Stimulated activated CD8-positive, alpha-beta memory T cell treated with anti-CD3 and anti-CD28 coated beads, Interleukin-12 subunit alpha, Interleukin-12 subunit beta, amount 100 ng/mL, for 24 hours (primary cell): ENCODE results near the gene LSM3.
"Not testable (repeated sequence)": the region's sequence is repeated elsewhere in the genome, so short reads cannot be mapped to it uniquely, and the experiment has no call there.

Experiments used
- DNase-seq: peaks from one replicate; pipeline ENCODE4 v3.0.0-alpha.2; 2020; ENCODE audit errors: extremely low read depth

Gene LSM3

DNA sequence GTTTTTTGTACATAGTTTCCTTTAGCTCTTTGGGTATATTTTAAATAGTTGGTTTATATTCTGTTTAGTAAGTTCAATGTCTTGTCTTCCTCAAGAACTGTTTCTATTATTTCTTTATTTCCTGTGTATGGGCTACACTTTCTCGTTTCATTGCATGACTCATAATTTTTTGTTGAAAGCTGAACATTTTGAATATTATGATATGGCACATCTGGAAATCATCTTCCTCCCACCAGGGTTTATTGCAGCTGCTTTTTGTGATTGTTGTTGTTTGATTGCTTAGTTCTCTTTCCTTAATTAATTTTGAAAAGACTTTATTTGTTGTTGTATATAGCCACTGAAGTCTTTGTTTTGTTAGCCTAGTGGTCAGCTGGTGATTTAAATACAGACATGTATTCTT, 43.8 kb downstream of the LSM3 start:
- no peak for DNase-seq

DNA sequence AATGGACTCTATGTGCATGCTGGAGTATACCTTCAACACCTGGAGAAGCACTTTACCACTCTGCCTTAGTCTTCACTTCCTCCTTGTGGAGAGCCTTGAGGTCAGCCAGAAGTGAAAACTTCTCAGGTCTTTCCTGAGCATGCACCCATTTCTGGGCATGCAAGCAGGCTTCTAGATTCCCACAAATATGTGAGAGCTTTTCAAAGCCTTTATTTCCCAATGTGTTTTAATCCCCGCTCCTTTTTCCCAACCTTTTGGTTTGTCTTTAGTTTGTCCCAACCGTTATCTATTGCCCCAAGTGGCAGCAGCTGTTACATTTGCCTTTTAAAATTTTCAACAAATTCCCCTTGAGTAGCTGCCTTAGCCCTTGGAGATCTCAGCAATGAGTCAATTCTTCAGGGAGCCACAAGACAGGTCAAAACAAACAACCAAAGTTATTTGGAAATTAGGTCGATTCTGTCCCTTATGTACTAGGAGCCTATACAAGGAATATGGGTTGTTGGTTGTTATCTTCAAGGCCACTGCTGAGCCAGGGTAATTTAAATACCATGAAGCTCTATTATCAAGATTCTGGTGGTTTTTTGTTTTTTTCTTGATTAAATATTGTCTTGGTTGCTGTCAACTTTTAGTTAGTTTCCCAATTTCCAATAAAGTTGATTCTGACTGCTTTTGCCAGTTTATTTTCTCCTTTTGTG, 44.4 kb downstream of the LSM3 start:
- DNase-seq: no peak

DNA sequence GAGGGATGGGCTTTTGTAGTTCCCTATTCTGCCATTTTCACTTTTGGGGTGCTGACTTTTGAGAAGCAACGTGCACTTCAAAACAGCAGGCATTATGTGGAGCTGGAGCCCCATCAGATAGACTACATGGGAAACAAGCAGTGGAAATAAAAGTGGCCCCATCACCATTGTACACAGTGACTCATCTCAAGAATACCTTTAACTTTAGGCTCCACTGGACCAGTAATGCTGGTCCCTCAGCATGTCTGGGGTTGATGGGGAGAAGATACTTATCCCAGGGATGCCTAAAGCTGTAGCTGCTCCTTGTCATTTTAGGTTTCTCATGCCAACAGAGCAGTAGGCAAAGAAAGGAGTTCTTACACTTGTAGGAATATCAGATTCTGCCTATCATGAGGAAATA, 45.0 kb downstream of the LSM3 start:
- no peak for DNase-seq

DNA sequence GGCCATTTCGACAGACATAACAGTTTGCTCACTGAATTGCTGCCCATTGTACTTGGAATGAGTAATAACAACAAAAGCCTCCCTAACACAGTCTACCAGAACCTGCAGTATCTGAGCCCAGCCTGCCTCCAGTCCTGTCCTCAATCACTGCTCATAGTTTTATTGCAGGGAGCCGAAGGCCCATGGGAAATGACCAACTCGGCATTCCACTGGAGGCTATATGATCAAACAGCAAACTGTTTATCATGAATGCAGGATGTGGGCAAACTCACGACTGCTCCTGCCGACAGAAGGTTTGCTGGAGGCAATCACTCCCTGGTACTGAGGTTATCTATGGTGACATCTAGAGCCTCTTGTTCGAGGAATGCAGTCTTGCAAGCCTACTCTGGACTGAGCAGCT, 46.3 kb downstream of the LSM3 start:
- DNase-seq: no peak

DNA sequence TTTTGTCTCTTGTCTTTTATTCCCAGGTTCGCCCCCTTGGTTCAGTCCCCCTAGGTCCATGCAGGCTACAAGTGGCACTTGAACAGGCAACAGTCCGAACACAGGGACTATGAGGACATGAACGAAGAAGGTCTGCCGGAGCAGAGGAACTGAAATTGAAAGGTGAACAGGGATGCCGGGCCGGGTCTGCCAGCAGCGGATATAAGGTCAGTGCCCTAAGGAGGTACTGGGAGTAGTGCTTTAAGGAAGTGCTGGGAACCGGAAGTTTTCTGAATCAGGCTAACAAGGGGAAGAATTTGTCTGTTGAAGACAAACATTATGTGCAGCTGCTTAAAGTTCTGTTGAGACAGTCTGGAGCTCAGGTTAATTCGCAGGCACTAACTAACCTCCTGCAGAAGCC, 46.8 kb downstream of the LSM3 start:
- no peak for DNase-seq

DNA sequence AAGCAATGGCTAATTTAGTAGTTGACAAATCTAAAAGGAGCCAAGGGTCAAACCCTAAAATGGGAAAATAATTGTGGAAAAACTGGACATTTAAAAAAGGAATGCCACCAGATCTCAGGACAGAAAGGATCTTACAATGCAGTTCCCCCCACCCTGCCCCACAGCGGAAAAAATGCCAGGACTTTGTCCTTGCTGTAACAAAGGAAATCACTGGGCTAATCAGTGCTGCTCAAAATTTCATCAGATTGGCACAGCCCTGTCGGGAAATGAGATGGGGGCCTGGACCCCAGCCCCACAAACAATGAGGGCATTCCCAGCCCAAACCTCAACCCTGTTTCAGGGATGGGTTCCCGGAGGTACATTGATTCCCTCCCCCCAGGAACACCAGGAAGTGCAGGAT, 47.7 kb downstream of the LSM3 start:
- DNase-seq: not testable (repeated sequence)

DNA sequence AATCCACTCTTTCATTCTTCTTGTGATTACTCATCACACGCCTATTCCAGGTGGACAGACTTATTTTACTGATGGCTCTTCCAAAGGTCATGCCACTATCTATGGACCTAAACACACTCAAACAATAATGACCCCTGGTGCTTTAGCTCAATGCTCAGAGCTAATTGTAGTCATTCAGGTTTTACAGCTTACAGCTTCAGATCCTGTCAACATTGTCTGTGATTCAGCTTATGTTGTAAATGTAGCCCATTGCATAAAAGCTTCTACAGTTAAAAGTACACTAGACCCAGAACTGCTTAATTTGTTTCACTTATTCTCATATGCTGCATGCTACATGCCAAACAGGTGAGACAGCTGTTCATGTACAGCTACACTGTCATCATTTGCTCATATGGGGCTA, 49.2 kb downstream of the LSM3 start:
- DNase-seq: no peak

DNA sequence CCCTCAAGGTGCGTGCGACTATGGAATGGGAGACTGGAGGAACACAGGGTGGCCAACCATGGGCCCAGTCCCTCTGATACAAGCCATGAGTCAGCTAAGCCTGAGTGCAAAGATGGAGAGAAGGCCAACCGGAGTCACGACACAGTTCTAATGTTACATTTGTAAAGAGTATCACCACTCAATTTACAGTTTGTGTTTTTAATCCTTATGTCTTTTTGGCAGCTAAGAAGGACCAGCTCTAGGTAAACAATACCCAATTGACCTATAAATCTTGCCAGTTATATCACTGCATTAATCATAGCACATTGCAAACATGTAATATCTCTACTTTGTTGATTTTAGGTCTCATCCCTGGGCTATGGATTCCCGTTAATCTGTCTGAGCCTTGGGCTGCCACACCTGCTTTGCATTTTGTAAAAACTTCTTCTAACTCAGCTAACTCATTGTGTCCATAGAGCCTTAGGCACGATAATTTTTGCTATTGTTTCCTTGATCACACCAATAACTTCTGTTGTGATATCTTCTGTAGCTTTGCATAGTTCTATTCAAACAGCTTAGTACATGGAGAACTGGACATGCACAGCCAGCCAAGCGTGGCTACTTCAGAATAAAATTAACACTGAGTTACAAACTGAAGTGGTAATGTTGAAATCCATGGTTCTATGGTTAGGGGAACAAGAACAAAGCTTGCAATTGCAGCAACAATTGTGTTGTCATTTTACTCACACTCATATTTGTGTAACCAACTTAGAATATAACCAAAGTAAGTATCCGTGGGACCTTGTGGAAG, 50.3 kb downstream of the LSM3 start:
- DNase-seq: no peak

DNA sequence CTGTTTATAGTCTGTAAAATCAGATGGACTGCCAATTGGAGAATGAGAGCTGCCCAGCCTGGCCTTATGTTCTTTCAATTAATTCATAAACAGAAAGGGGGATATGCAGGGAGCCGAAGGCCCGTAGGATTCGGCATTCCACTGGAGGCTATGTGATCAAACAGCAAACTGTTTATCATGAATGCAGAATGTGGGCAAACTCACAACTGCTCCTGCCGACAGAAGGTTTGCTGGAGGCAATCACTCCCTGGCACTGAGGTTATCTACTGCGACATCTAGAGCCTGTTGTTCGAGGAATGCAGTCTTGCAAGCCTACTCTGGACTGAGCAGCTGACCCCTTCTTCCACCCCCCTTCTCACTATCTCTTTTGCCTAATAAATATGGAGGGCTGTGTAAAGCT, 51.1 kb downstream of the LSM3 start:
- DNase-seq: not testable (repeated sequence)

DNA sequence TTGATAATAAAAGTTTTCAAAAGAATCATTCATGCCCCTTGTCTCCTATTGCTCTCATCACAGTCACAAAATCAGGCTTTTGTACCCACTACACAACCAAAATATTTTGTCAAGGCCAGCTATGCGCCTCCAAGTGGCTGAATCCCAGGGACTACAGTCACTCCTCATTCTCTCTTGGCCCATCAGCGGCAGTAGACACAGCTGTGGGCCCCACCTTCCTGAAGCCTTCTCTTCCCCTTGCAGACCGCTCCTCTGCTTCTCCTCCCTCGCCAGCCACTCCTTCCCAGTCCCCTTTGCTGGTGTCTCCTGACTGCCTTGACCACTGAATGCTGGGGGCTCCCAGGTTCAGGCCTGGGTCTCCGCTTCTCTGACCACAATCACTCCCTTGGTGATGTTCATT, 52.1 kb downstream of the LSM3 start:
- DNase-seq: no peak

DNA sequence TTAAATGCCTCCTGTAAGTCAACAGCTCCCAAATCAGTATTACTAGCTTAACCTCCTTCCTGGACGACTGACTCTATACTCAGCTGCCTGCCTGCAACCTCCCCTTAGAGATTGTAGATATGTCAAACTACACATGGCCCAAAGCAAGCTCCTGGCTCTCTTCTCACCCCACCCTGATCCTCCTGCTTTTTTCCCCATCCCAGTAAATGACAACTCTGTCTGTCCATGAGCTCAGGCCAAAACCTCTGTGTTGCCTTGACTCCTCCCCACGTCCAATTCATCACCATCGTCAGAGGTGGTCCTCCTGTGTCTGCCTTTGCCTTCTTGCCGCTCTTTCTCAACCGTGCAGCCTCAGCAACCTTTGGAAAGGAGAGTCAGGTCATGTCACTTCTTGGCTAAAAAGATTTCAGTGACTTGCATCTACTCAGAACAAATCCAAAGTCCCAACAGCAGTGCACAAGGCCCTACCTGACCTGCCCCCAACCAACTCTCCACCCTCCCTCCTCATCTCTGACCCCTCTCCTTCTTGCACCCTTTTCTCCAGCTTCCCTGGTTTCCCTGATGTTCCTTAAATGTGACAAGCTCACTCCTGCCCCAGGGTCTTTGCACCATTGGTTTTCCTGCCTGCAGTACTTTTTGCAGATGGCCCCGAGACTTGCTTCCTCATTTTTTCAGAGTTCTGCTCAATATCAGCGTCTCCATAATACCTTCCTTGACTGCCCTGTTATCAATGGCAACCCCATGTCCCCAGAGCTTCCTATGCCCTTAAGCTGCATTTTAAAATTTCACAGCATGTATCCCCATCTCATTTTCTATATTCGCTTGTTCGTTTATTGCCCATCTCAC, 52.8 kb downstream of the LSM3 start:
- no peak for DNase-seq

DNA sequence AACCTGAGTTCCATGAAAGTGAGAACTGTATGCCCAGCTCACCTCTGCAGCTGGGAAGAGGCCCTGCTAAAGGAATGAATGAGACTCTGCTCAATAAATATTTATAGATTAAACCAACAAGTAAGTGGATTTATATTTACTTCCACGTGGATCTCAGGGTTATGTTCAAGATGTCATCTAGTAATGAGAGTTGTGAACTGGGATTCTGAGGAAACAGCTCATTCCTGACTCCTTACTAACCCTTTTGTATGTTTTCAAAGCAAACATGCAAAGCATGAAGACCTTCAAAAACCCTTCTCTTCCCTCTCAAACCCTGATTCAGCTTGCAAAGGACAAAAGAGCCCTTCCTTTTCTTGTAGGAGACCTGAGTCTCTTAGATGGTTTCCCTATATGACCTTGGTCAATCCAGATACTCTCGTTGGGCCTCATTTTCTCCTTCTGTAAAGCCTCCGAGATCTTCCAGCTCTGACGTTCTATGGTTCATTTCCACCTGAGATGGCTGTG, 53.4 kb downstream of the LSM3 start:
- DNase-seq: no peak

DNA sequence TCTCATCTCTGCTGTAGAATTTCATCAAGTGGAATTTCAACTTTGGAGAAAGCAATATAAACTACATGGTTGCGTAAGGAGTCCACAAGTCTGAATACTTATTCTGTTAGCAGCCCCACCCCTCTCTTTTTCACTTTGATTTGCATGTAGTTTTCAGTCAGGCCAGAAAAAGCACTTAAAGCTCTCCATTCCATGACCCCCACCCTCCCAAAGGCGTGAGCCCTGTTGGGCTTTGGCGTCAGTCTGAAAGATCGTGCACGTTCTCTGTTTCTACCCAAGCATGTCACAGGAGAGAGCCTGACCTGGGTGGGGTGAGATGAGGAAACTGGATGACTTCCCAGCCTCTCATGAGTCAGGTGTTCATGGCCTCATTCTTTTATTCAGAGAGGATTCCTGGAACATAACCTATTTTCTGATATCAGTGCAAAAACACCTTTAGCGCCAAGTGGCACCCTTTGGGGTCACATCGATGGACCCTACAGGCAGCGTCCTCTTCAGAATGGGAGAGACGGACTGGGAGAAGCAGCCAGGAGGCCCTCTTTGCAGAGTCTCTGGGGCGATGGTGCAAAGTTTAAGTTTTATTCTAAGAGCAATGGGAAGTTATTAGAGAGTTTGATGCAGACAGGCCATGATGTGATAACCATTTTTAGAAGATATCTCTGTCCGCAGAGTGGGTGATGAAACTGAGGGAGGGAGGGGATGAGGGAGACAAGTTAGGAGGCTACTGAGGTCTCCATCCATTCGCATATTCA, 55.8 kb downstream of the LSM3 start:
- DNase-seq: no peak

DNA sequence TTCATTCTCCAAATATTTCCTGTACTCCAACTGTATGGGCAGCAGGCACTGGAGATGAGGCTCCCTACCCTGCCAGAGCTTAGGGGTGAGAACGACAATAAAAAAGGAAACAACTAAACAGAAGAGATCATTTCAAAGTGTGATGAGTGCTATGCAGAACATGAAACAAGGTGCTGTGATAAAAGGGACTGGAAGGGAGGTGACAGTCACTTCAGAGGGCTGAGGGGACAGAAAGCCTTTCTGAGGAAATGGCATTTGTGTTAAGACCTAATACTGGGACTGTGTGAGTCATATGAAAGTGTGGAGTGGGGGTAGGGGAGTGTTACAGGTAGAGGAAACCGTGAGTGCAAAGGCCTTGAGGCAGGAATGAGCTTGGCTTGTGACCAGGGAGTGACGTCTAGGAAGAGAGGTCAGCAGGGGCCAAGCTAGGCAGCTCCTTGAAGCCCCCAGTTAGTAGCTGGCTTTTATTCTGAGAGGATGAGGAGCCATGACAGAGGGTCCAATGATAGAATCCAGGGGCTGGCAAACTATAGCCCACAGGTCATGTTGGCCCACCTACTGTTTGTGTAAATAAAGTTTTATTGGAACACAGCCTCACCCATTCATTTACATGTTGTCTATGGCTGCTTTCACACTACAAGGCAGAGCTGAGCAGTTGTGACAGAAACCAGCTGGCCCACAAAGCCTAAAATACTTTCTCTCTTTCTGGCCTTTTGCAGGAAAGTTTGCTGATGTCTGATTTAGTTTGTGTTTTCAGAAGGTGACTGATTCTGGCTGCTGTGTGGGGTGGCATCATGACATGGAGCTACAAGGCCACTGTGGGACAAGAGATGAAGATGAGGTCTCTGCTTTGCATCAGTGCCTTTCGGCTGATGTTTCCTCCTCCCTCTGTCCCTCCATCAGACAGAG, 56.6 kb downstream of the LSM3 start:
- DNase-seq: no peak

DNA sequence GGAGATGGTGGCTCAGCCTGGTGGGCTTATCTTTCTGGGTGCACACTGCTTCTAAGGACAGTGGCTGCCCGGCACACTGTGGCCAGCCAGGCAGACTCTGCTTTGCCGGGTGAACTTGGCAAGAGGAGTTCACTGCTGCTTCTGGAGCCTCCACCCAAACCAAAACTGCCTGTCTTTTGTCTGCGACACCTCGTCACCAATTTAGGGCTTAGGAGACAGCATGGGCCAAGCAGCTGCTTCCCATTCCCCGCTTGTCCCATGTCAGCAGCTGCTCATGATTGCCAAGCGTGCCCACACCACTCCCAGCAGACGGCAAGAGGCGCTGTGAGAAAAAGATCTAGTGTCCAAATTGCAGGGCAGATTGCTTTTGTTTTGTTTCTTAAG, 57.3 kb downstream of the LSM3 start:
- no peak for DNase-seq

DNA sequence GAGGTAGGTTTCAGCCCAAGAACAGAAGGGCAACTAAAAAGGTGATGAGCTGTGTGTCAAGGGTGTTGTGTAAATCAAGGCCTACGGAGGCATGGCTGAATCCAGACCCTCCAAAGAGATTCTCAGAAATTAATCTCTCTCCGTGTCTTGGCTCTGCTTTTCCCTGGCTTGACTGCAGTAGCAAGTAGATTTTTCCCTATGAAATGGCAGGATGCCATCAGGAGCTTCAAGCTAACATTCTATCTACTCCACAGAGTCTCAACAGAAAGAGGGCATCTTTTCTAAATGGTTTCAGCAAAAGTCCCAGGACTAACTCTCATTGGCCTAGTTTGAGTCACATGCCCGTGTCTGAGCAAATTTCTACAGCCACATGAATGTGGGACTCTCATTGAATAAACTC, 58.3 kb downstream of the LSM3 start:
- no peak for DNase-seq

DNA sequence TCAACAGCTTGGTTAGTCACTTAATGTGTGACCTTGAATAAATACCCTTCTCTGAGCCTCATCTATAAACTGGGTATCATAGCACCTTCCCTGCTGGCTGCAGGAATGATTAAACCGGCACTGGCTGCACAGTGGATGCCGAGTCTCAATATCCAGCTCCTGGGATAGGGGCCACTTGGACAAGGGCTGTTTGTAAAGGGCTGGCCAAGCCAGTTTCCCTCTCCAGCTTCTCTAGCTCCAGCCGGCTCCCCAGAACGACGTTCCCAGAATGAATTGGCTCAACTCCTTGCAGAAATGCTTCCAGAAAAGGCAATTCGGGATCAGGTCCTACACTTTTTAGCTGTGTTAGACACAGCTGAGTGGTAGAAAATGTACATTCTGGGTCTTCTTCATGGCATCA, 58.8 kb downstream of the LSM3 start:
- DNase-seq: no peak

DNA sequence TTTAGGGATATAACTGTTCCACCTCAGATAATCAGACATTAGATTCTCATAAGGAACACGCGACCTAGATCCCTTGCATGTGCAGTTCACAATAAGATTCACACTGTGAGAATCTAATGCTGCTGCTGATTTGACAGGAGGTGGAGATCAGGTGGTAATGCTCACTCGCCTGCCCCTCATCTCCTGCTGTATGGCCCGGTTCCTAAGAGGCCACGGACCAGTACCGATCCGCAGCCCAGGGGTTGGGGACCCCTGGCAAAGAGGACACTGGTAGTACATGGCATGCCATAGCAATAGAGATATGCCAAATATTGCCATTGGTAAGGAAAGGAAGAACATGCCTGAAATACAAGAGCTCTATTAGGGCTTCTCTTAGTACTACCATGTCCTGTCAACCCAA, 59.7 kb downstream of the LSM3 start:
- DNase-seq: no peak

DNA sequence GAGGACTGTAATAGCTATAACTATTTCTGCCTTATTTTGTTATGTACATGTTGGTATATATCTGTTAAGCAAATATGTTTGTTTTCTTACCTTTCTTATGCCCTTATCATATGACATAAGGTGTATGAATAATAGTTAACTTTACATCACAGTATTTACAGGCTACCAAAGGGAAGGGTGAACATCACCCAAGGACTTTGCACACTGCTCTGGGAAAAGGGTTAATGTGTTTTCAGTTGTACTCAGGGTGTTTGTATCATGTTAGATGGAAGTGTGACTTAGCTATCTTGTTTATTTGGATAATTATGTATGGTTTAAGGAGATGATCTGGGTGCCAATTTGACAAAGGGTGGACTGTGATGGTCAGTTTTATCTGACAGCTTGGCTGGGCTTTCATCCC, 60.3 kb downstream of the LSM3 start:
- DNase-seq: no peak

DNA sequence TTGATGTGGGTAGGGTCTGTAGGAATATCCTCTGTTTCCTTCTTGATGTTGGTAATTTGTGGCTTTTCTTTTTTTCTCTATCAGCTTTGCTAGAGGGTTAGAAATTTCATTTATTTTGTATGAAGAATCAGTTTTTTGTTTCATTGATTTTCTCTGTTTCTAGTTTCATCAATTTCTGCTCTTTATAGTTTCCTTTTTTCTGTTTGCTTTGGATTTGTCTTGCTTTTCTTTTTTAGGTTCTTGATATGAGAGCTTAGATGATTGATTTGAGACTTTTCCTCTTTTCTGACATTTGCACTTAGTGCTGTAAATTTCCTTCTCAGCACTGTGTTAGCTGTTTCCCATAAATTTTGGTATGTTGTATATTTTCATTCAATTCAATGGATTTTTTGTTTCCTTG, 61.3 kb downstream of the LSM3 start:
- no peak for DNase-seq

DNA sequence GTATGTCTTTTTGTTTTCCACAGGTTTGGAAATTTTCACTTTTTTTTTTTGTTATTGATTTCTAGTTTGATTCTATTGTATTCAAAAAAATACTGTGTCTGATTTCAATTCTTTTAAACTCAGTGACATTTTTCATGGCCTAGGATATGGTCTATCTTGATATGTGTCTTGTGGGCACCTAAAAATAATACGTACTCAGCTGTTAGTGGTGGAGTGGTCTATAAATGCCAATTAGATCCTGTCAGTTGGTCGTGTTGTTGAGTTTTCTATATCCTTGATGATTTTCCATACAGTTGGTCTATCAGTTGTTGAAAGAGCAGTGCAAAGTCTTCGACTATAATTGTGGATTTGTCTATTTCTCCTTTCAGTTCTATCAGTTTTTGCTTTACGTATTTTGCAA, 61.7 kb downstream of the LSM3 start:
- DNase-seq: no peak
